A549 (cell line): ENCODE data around the gene PDCD2L. TPM values are rescaled to one million over a fixed set of nuclear protein-coding genes. Genes with fewer than 3 reads are reported as not detected.

Source experiments
- ATAC-seq, 2 experiments: fragments of 200-7000 bp in 1 of 2; fragments of >200 bp in 1 of 2; cut with Nextera tagmentation in 1 of 2; cut with Tn5 transposase in 1 of 2; 3 replicates each; pipeline versions ENCODE4 v1.8.0 to v1.9.1; 2018 to 2020; ENCODE audit warnings: mild to moderate bottlenecking in 1 of 2, moderate library complexity in 1 of 2
- CTCF ChIA-PET: fragments of 300-600 bp; sonication (Branson Sonifier 250); formaldehyde crosslinking; extraction: SDS; loops from one replicate; lab custom pipeline; 2021; ENCODE audit warnings: antibody characterized with exemption, inconsistent platforms; lab: Yijun Ruan, JAX
- POLR2A ChIA-PET: fragments of 350-600 bp; formaldehyde crosslinking; extraction: SDS; loops from one replicate; lab custom pipeline; 2021; ENCODE audit warnings: antibody characterized with exemption, inconsistent platforms; lab: Yijun Ruan, JAX
- DNase-seq, 2 experiments: peaks; one replicate each; pipeline versions ENCODE4 v3.0.0 to v3.0.0-alpha.2; 2011 to 2016; ENCODE audit warnings: low read depth in 1 of 2, low spot score in 1 of 2
- FAIRE-seq: peaks from 2 replicates; lab custom pipeline; 2011; peaks lifted over from hg19 to GRCh38; lab: Jason Lieb, UNC
- H3K27ac ChIP-seq, 2 experiments: fragments of >200 bp; sonication (Bioruptor Twin); formaldehyde crosslinking; 3 replicates each; pipeline ENCODE4 v1.5.1; 2016 to 2017
- H3K4me1 ChIP-seq: fragments of >200 bp; sonication (Bioruptor Twin); formaldehyde crosslinking; 3 replicates; pipeline ENCODE4 v1.6.1; 2016
- H3K4me2 ChIP-seq: fragments of >200 bp; sonication (Bioruptor Twin); formaldehyde crosslinking; 3 replicates; pipeline ENCODE4 v1.6.1; 2016
- H3K4me3 ChIP-seq: fragments of >200 bp; sonication (Bioruptor Twin); formaldehyde crosslinking; 3 replicates; pipeline ENCODE4 v1.5.1; 2016
- H3K9me3 ChIP-seq: fragments of >200 bp; sonication (Bioruptor Twin); formaldehyde crosslinking; 3 replicates; pipeline ENCODE4 v1.6.1; 2016
- BHLHE40 ChIP-seq: IDR thresholded peaks from 2 replicates; pipeline ENCODE4 v1.6.1; 2012; ENCODE audit warnings: low read depth, low read length, inconsistent platforms
- CEBPB ChIP-seq, 2 experiments: fragments of >200 bp in 1 of 2; sonication (Bioruptor Twin) in 1 of 2; formaldehyde crosslinking in 1 of 2; IDR thresholded peaks; 2 replicates each; pipeline ENCODE4 v1.6.1; 2012 to 2016
- CHD4 ChIP-seq: fragments of 200-600 bp; sonication (generic); IDR thresholded peaks from 2 replicates; pipeline ENCODE4 v1.6.1; 2016; ENCODE audit warnings: antibody characterized with exemption, mild to moderate bottlenecking, borderline replicate concordance
- EHF ChIP-seq: fragments of 250-450 bp; sonication (Bioruptor Pico); IDR thresholded peaks from 2 replicates; pipeline ENCODE4 v1.5.0; 2020; ENCODE audit warnings: mild to moderate bottlenecking
- EHMT2 ChIP-seq: fragments of 200-600 bp; sonication (generic); IDR thresholded peaks from 2 replicates; pipeline ENCODE4 v1.6.1; 2016; ENCODE audit warnings: antibody characterized with exemption, low read depth, mild to moderate bottlenecking, moderate library complexity
- ESRRA ChIP-seq: fragments of 150-350 bp; IDR thresholded peaks from 2 replicates; pipeline ENCODE4 v1.6.1; 2014; ENCODE audit warnings: mild to moderate bottlenecking, low read length, borderline replicate concordance
- HDAC2 ChIP-seq: fragments of 200-600 bp; sonication (generic); IDR thresholded peaks from 2 replicates; pipeline ENCODE4 v1.6.1; 2016
- HEYL ChIP-seq: fragments of 250-450 bp; sonication (Bioruptor Pico); IDR thresholded peaks from 2 replicates; pipeline ENCODE4 v1.8.0; 2021; ENCODE audit warnings: mild to moderate bottlenecking, moderate library complexity
- HOXA7 ChIP-seq: fragments of 250-450 bp; sonication (Bioruptor Pico); IDR thresholded peaks from 2 replicates; pipeline ENCODE4 v1.5.0; 2020; ENCODE audit warnings: mild to moderate bottlenecking, moderate library complexity
- HOXB13 ChIP-seq: fragments of 250-450 bp; sonication (Bioruptor Pico); IDR thresholded peaks from 2 replicates; pipeline ENCODE4 v1.5.0; 2020; ENCODE audit warnings: low read depth, mild to moderate bottlenecking, moderate library complexity
- HOXB5 ChIP-seq: fragments of 250-450 bp; sonication (Bioruptor Pico); IDR thresholded peaks from 2 replicates; pipeline ENCODE4 v1.5.0; 2020; ENCODE audit warnings: mild to moderate bottlenecking, moderate library complexity
- KDM5A ChIP-seq: fragments of 200-600 bp; sonication (generic); IDR thresholded peaks from 2 replicates; pipeline ENCODE4 v1.6.1; 2016; ENCODE audit warnings: antibody characterized with exemption, mild to moderate bottlenecking
- NPAS2 ChIP-seq: fragments of 250-450 bp; sonication (Bioruptor Pico); IDR thresholded peaks from 2 replicates; pipeline ENCODE4 v1.8.0; 2022; ENCODE audit warnings: mild to moderate bottlenecking, moderate library complexity, borderline replicate concordance
- PBX3 ChIP-seq: IDR thresholded peaks from 2 replicates; pipeline ENCODE4 v1.6.1; 2012
- RAD21 ChIP-seq, 2 experiments: fragments of >200 bp in 1 of 2; sonication (Bioruptor Twin) in 1 of 2; formaldehyde crosslinking in 1 of 2; IDR thresholded peaks in 1 of 2; conservative IDR thresholded peaks in 1 of 2; 2 replicates in 1 of 2; 3 replicates in 1 of 2; pipeline ENCODE4 v1.6.1; 2012 to 2018; ENCODE audit warnings: inconsistent platforms in 1 of 2
- RCOR1 ChIP-seq: fragments of 150-350 bp; IDR thresholded peaks from 2 replicates; pipeline ENCODE4 v1.6.1; 2014; ENCODE audit warnings: antibody characterized with exemption, low read length, low read depth
- SMC3 ChIP-seq: fragments of >200 bp; sonication (Bioruptor Twin); formaldehyde crosslinking; IDR thresholded peaks from 3 replicates; pipeline ENCODE4 v1.6.1; 2018; ENCODE audit warnings: inconsistent platforms
- ZC3H11A ChIP-seq: fragments of 450-650 bp; IDR thresholded peaks from 2 replicates; pipeline ENCODE4 v1.6.1; 2014; ENCODE audit warnings: antibody characterized with exemption, mild to moderate bottlenecking
- ZFP36 ChIP-seq: fragments of 450-650 bp; IDR thresholded peaks from 2 replicates; pipeline ENCODE4 v1.6.1; 2014; ENCODE audit warnings: borderline replicate concordance; ENCODE audit not compliant: partially characterized antibody
- ZNF302 ChIP-seq: fragments of 250-450 bp; sonication (Bioruptor Pico); IDR thresholded peaks from 2 replicates; pipeline ENCODE4 v1.9.0; 2021; ENCODE audit warnings: inconsistent platforms, mild to moderate bottlenecking, moderate library complexity
- WGBS: methylation state at CpG from one replicate; pipeline ENCODE4 v1.1.6; 2017; ENCODE audit errors: missing lambda C conversion rate; 5-methylcytosine and 5-hydroxymethylcytosine counted together
- polyA plus RNA-seq, 4 experiments: library from polyadenylated mRNA; depleted of rRNA in 3 of 4; stranded (reverse); fragments of >200 nt; fragmentation: RNase III in 1 of 4; extraction: RNeasy Plus Mini Kit Qiagen cat#74134 plus additional on column Dnase treatment in 1 of 4; gene quantifications; 2 replicates in 3 of 4; 3 replicates in 1 of 4; pipeline ENCODE4 v1.2.3, GENCODE V29; 2011 to 2017
- TF ChIP-seq, protein P1 (sequence below): fragments of 200-600 bp; sonication (generic); IDR thresholded peaks from 2 replicates; pipeline ENCODE4 v1.6.1; 2016; ENCODE audit warnings: antibody characterized with exemption, mild to moderate bottlenecking, moderate library complexity
- TF ChIP-seq, protein P2 (sequence below): fragments of 150-350 bp; IDR thresholded peaks from 2 replicates; pipeline ENCODE4 v1.6.1; 2014; ENCODE audit warnings: low read depth, mild to moderate bottlenecking, low read length
- TF ChIP-seq, protein P3 (sequence below): IDR thresholded peaks from 2 replicates; pipeline ENCODE4 v1.6.1; 2012; ENCODE audit warnings: low read depth, borderline replicate concordance
- TF ChIP-seq, protein P4 (sequence below): fragments of >200 bp; sonication (Bioruptor Twin); formaldehyde crosslinking; IDR thresholded peaks from 3 replicates; pipeline ENCODE4 v1.5.1; 2016
- TF ChIP-seq, protein P5 (sequence below): IDR thresholded peaks from 2 replicates; pipeline ENCODE4 v1.6.1; 2012
- TF ChIP-seq, protein P6 (sequence below): fragments of 250-450 bp; sonication (Bioruptor Pico); IDR thresholded peaks from 2 replicates; pipeline ENCODE4 v1.5.0; 2020; ENCODE audit warnings: low read depth, mild to moderate bottlenecking, moderate library complexity
- TF ChIP-seq, protein P7 (sequence below): fragments of >200 bp; sonication (Bioruptor Twin); formaldehyde crosslinking; IDR thresholded peaks from 2 replicates; pipeline ENCODE4 v1.6.1; 2016

PDCD2L gene
- polyA plus RNA-seq, 2 of the 4 experiments (the other 2 are of a cell fraction): 31.5 to 68.9 TPM

GRCh38 chr19:34452723-34453122, 48.5 kb downstream of the PDCD2L start (continued):
- TF ChIP-seq, protein P1, sequence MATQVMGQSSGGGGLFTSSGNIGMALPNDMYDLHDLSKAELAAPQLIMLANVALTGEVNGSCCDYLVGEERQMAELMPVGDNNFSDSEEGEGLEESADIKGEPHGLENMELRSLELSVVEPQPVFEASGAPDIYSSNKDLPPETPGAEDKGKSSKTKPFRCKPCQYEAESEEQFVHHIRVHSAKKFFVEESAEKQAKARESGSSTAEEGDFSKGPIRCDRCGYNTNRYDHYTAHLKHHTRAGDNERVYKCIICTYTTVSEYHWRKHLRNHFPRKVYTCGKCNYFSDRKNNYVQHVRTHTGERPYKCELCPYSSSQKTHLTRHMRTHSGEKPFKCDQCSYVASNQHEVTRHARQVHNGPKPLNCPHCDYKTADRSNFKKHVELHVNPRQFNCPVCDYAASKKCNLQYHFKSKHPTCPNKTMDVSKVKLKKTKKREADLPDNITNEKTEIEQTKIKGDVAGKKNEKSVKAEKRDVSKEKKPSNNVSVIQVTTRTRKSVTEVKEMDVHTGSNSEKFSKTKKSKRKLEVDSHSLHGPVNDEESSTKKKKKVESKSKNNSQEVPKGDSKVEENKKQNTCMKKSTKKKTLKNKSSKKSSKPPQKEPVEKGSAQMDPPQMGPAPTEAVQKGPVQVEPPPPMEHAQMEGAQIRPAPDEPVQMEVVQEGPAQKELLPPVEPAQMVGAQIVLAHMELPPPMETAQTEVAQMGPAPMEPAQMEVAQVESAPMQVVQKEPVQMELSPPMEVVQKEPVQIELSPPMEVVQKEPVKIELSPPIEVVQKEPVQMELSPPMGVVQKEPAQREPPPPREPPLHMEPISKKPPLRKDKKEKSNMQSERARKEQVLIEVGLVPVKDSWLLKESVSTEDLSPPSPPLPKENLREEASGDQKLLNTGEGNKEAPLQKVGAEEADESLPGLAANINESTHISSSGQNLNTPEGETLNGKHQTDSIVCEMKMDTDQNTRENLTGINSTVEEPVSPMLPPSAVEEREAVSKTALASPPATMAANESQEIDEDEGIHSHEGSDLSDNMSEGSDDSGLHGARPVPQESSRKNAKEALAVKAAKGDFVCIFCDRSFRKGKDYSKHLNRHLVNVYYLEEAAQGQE: no peak
- no peak for TF ChIP-seq HOXA7 (CRISPR knock-in tag)

GRCh38 chr19:34454091-34454490, 49.9 kb downstream of the PDCD2L start:
- ChIA-PET CTCF (interaction anchor here (1.0 to 2.5 kb wide), 3 partner anchors 13 to 26 kb away, joined by 3 to 5 read pairs (median 3); partner anchors contain the start of gene UBA2), POLR2A (no interaction called here)
- ATAC-seq: no peak
- H3K4me3 ChIP-seq: no peak overlapping the region
- DNase-seq: no peak
- no peak overlapping the region for H3K4me2 ChIP-seq
- 92% methylated on average over 2 of the region's 2 CpGs for WGBS
- H3K9me3 ChIP-seq: no peaks in the 10 kb centered on the region
- no peak overlapping the region for H3K27ac ChIP-seq
- FAIRE-seq: peak; percentile 96
- no peaks in the 10 kb centered on the region for H3K4me1 ChIP-seq
- TF ChIP-seq, protein P2, sequence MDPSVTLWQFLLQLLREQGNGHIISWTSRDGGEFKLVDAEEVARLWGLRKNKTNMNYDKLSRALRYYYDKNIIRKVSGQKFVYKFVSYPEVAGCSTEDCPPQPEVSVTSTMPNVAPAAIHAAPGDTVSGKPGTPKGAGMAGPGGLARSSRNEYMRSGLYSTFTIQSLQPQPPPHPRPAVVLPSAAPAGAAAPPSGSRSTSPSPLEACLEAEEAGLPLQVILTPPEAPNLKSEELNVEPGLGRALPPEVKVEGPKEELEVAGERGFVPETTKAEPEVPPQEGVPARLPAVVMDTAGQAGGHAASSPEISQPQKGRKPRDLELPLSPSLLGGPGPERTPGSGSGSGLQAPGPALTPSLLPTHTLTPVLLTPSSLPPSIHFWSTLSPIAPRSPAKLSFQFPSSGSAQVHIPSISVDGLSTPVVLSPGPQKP: no peak
- TF ChIP-seq BHLHE40 (no peak), KDM5A (no peak), ZC3H11A (no peak), NPAS2 (no peak), ZNF302 (CRISPR knock-in tag) (no peak), ZFP36 (no peak), CEBPB (IDR thresholded peaks at IDR 0.05) (no peak), EHF (CRISPR knock-in tag) (no peak), ESRRA (no peak)
- TF ChIP-seq, protein P3, sequence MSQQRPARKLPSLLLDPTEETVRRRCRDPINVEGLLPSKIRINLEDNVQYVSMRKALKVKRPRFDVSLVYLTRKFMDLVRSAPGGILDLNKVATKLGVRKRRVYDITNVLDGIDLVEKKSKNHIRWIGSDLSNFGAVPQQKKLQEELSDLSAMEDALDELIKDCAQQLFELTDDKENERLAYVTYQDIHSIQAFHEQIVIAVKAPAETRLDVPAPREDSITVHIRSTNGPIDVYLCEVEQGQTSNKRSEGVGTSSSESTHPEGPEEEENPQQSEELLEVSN: no peak
- TF ChIP-seq, protein P4, sequence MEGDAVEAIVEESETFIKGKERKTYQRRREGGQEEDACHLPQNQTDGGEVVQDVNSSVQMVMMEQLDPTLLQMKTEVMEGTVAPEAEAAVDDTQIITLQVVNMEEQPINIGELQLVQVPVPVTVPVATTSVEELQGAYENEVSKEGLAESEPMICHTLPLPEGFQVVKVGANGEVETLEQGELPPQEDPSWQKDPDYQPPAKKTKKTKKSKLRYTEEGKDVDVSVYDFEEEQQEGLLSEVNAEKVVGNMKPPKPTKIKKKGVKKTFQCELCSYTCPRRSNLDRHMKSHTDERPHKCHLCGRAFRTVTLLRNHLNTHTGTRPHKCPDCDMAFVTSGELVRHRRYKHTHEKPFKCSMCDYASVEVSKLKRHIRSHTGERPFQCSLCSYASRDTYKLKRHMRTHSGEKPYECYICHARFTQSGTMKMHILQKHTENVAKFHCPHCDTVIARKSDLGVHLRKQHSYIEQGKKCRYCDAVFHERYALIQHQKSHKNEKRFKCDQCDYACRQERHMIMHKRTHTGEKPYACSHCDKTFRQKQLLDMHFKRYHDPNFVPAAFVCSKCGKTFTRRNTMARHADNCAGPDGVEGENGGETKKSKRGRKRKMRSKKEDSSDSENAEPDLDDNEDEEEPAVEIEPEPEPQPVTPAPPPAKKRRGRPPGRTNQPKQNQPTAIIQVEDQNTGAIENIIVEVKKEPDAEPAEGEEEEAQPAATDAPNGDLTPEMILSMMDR: no peak
- TF ChIP-seq, protein P5, sequence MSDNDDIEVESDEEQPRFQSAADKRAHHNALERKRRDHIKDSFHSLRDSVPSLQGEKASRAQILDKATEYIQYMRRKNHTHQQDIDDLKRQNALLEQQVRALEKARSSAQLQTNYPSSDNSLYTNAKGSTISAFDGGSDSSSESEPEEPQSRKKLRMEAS: no peak

DNA sequence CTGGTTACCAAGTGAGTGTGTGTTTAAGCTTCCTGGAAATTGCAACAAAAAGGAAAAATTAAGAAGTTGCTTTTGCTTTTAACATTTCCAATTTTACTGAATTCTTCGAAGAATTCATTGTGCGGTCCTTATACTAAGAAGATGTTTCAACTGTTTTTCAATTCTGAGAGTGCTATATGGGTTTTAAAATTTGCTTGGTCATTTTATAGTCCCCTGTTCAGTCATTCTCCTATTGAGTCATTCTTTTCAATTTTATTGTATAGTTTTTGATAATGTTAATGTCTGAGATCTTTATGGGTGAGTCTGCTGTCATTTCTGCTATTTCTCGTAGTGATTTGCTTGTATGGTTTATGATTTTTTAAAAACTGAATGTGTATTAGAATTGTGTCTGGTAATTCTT, 50.5 kb downstream of the PDCD2L start:
- CTCF ChIA-PET: interaction anchor here (2.5 kb wide), 1 partner anchor 24 kb away, joined by 5 read pairs; no protein-coding TSS in a partner anchor
- 96% methylated on average over 3 of the region's 3 CpGs for WGBS
- no peak for FAIRE-seq
- TF ChIP-seq, protein P6, sequence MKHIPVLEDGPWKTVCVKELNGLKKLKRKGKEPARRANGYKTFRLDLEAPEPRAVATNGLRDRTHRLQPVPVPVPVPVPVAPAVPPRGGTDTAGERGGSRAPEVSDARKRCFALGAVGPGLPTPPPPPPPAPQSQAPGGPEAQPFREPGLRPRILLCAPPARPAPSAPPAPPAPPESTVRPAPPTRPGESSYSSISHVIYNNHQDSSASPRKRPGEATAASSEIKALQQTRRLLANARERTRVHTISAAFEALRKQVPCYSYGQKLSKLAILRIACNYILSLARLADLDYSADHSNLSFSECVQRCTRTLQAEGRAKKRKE (CRISPR knock-in tag): no peak
- TF ChIP-seq, protein P7, sequence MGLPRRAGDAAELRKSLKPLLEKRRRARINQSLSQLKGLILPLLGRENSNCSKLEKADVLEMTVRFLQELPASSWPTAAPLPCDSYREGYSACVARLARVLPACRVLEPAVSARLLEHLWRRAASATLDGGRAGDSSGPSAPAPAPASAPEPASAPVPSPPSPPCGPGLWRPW: no peak
- no peak for TF ChIP-seq HOXB13 (CRISPR knock-in tag)
- no peak for TF ChIP-seq HEYL
- TF ChIP-seq ZNF302 (CRISPR knock-in tag): no peak
- TF ChIP-seq HOXB5 (CRISPR knock-in tag): no peak
- TF ChIP-seq HDAC2: no peak
- TF ChIP-seq PBX3: no peak
- no peak for TF ChIP-seq SMC3
- TF ChIP-seq RCOR1: no peak
- no peak for TF ChIP-seq EHMT2
- TF ChIP-seq RAD21 (conservative IDR thresholded peaks at IDR 0.05 in 1 of 2, IDR thresholded peaks at IDR 0.05 in 1 of 2): no peak
- no peak for TF ChIP-seq CHD4

More for the DNA sequence above, 50.5 kb downstream of the PDCD2L start:
- no peak for DNase-seq
- Histone ChIP-seq H3K4me2 (no peak overlapping the region), H3K4me3 (no peak overlapping the region), H3K4me1 (no peaks in the 10 kb centered on the region), H3K27ac (no peak overlapping the region), H3K9me3 (no peaks in the 10 kb centered on the region)
- POLR2A ChIA-PET: no interaction called here
- ATAC-seq: no peak
